Measurements from ENCODE around the gene KRTAP16-1.
"Not testable (repeated sequence)": the region's sequence is repeated elsewhere in the genome, so short reads cannot be mapped to it uniquely, and the experiment has no call there.

KRTAP16-1 gene

DNA sequence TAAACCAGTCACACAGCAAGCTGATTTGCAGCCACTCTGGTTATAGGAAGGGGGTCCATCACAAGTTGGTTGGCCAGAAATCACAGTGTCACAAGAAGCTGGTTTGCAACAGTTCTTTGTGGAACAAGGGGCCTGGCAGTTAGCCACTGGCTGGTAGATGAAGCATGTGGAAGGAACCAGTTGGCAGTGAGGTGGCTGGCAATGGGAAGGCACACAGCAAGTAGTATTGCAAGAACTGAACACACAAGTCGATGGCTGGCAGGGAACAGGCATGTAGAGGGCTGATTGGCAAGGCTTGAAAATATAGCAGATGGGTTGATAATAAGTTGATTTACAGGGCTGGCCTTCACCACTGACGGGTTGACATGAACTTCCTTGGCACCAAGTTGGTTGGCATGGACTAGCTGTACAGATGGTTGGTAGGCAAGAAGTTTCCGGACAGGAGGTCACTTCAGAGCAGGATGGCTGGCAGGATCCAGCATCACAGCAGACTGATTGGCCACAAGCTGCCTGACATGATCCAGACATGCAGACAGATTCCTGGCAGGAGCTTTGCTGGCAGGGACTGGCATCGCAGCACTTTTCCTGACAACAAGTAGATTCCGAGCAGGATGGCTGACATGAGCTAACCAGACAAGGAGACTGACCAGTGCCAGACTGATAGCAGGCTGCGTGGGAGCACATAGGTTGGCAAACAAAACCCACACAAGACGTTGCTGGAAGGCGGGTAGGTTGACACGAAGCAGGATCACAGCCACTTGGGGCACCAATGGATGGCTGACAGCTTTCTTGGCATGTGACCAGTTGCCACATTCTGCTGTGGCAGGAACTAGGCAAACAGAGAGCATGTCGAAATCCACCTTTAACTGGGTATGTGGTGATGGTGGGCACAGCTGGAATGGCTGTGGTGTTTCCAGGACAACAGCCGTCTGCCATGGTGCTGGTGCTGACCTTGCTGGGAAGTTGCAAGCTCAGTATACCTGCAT is 6.9 kb downstream of the KRTAP16-1 start, which contains the start of gene KRTAP29-1:
KRTAP29-1 (minus strand) TSS at position 936 of the 986 bp plus-strand sequence; CDS start at position 936, 0 bp downstream.
- no peak for DNase-seq (ENCODE audit: low read depth, low spot score)

DNA sequence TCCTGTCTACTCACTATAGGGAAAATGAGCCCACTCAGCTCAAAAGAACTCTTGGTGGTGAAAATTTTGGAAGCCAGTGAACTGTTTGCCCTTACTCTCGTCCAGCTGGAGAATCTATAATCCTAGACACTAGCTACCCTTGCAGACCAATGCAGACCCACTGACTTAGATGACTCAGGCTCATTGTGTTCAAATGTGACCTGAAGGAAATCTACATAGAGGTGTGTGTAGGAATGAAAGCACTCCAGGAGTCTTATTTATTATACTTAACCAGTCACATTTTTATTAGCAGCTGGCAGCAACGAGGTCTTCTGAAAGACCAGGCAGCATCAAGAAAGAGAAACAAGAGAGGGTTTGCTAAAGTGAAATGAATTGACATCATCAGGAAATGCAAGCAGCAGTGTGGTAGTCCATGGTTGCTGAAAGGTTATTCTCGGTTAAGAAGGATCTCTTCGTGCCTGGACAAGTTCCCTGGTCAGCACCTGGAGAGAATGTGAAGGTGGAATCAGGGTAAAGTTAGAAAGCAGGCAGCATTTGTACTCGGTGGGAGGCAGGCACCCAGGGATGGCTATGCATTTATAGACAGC is 7.8 kb downstream of the KRTAP16-1 start:
- no peak for DNase-seq (ENCODE audit: low read depth, low spot score)

DNA sequence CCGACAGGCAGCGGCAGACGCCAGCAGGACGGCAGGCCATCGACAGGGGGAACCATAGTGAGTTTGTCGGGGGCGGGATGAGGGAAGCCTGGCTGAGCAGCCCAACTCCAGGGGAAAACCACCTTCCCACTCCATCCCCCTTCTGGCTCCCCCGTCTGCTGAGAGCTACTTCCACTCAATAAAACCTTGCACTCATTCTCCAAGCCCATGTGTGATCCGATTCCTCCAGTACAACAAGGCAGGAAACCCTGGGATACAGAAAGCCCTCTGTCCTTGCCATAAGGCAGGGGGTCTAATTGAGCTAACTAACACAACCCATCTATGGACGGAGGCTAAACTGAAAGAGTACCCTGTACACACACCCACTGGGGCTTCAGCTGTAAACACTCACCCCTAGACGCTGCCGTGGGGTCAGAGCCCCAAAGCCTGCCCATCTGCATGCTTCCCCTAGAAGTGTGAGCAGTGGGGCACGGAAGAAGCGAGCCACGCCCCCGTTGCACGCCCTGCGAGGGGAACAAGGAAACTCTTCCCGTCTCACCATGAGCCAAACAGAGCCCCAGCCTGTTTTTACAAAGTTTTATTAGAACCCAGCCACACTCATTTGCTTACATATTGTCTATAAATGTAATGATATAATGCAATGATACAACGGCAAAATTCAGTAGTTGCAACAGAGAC is 10.5 kb downstream of the KRTAP16-1 start:
- DNase-seq (ENCODE audit: low read depth, low spot score) = no peak

DNA sequence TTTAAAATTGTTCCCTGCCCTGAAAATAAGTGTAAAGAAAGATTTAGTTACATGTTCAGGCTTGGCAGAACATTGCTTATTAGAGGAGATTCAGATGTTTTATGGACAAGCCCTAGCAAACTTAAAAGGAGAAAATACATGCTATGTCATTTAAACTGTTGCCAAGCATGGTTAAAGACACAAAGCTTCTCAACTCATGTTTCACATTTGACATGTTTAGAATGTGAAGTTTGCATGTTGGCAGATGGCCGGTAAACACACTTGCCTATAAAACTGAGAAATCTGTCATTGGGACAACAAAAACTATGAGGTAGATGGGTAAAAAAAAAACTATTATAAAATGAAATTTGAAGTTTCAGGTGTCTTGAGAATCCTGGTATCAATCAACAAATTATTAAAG is 12.3 kb downstream of the KRTAP16-1 start:
- no peak for DNase-seq (ENCODE audit: low read depth, low spot score)

DNA sequence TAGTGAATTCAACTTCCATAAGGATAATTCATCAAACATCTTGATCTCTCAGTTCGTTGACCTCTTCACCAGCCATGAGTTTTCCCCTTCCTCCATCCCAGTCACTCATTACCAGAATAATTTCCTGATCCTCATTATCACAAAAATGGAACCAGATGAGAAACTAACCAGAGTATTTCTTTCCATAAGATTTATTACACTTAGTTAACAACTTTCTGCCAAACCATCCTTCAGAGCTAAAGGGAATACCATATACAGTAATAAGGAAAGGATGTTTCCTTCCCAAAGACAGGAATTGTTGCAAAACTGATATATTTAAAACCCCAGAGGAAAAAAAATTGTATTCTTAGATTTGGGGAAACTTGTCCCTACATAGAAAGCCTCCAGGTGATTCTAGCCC is 15.1 kb downstream of the KRTAP16-1 start:
- no peak for DNase-seq (ENCODE audit: low read depth, low spot score)

- no peak for DNase-seq (ENCODE audit: low read depth, low spot score)
Measured at GRCh38 chr17:41287050-41287449, 22.1 kb downstream of the KRTAP16-1 start.

DNA sequence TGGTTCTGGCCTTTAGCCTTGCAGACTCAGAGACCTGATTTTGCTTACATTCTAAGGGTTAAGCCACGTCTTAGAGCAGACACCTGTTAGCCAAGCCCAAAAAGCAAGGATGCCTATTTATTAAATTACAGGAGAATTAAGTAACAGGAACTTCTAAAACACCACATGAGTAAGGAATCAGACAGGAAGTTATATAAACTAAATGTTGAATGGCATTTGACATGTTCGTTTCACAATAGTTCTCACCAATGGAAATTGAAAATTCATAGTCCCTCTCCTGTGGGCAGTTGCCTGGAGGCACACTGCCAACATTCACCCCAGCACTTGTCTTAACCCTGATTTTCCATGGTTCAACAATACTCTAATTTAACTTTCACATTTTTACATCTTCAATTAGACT is 24.6 kb downstream of the KRTAP16-1 start:
- no peak for DNase-seq (ENCODE audit: low read depth, low spot score)

DNA sequence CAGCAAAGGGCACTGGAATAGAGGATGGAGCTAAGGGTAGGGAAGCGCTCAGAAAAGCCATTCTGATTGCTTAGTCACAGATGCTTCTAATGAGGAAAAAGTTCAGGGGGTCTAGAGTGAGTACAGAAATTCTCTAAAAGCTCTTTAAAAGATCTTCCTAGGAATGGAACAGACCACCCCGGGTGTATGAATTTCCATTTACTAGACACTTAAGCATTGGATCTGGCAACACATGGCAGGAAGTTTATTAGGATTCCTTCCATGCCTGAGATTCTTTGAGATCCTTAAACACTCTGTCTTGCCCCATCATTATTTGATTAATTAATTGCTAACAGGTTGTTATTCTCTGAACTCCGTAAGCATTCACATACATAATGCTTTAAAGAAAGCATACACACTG is 25.1 kb downstream of the KRTAP16-1 start:
- no peak for DNase-seq (ENCODE audit: low read depth, low spot score)

GRCh38 chr17:41278176-41278955 is 30.7 kb downstream of the KRTAP16-1 start:
- no peak for DNase-seq (ENCODE audit: low read depth, low spot score)

DNA sequence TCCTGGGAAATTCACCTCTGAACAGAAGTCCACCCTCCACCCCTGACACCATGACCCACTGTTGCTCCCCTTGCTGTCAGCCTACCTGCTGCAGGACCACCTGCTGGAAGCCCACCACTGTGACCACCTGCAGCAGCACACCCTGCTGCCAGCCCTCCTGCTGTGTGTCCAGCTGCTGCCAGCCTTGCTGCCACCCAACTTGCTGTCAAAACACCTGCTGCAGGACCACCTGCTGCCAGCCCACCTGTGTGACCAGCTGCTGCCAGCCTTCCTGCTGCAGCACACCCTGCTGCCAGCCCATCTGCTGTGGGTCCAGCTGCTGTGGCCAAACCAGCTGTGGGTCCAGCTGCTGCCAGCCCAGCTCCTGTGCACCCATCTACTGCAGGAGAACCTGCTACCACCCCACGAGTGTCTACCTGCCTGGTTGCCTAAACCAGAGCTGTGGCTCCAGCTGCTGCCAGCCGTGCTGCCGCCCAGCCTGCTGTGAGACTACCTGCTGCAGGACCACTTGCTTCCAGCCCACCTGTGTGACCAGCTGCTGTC is 33.4 kb downstream of the KRTAP16-1 start, which contains the start of gene KRTAP9-7:
KRTAP9-7 (plus strand) TSS at position 51 of the 543 bp plus-strand sequence; CDS start at position 51, 0 bp downstream.
- not testable (repeated sequence) for DNase-seq (ENCODE audit: low read depth, low spot score)

- DNase-seq (ENCODE audit: low read depth, low spot score) = no peak
Measured at GRCh38 chr17:41271858-41272257, 37.3 kb downstream of the KRTAP16-1 start.

- not testable (repeated sequence) for DNase-seq (ENCODE audit: low read depth, low spot score)
Measured at GRCh38 chr17:41271323-41271722, 37.8 kb downstream of the KRTAP16-1 start.

- no peak for DNase-seq (ENCODE audit: low read depth, low spot score)
Measured at GRCh38 chr17:41267711-41268110, 41.4 kb downstream of the KRTAP16-1 start.

DNA sequence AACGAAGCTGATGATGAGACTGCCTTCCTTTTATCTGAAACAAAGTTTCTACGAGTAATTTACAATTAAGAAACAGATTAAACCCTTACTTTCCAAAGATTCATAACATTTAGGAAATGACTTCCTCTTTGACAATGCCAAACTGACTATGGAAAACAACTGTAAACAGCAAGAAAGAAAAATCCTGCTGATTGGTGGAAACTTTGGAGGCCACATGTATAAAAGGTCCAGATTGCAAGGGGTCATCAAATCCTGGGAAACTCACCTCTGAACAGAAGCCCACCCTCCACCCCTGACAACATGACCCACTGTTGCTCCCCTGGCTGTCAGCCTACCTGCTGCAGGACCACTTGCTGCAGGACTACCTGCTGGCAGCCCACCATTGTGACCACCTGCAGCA is 44.0 kb downstream of the KRTAP16-1 start, which contains the start of gene KRTAP9-6:
KRTAP9-6 (plus strand) TSS at position 301 of the 400 bp plus-strand sequence; CDS start at position 301, 0 bp downstream.
- no peak for DNase-seq (ENCODE audit: low read depth, low spot score)

DNA sequence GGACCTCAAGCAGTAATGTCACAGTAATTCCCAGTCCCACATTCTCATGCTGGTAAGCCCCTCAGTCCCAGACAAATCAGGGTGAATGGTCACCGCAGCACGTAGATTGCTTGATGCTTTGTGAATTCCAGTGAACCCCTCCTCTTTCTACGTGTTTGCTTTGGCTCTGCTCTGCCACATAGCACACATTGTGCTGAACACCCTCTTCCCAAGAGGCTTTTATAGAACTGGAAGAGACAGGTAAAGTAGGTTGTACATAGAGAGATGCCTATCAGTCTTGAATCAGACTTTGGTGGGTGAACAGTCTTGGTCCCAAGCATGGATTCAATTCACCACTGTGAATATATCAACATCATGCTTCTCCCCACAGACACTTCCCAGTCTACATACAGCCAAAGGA is 44.5 kb downstream of the KRTAP16-1 start:
- no peak for DNase-seq (ENCODE audit: low read depth, low spot score)

DNA sequence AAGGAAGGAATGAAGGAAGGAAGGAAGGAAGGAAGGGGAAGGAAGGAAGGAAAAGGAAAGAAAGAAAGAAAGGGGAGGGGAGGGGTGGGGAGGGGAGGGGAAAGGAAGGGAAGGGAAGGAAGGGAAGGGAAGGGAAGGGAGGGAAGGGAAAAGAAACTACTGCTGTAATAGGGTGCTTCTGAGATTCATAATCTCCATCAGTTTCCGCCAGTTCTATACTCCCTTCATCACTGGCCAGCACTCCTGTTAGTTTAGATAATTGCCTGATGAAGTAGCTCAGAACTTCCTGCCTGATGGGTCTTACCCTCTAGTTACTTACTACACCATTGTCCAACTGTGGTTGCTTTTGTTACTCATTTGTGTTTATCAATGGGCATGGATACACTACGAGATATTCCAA is 45.9 kb downstream of the KRTAP16-1 start:
- DNase-seq (ENCODE audit: low read depth, low spot score) = no peak

DNA sequence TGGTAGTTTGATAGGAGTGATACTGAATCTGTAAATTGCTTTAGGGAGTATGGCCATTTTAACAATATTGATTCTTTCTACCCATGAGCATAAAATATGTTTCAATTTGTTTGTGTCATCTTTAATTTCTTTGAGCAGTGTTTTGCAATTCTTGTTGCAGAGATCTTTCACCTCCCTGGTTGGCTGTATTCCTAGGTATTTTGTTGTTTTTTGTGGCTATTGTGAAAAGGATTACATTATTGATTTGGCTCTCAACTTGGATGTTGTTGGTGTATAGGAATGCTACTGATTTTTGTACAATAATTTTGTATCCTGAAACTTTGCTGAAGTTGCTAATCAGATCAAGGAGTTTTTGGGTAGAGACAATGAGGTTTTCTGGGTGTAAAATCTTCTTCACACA is 50.7 kb downstream of the KRTAP16-1 start:
- DNase-seq (ENCODE audit: low read depth, low spot score) = no peak

Data from activated naive CD8-positive, alpha-beta T cell treated with anti-CD3 and anti-CD28 coated beads, Interleukin-2, amount 50 U/mL, for 16 hours (primary cell).